HG03342 (cell line): ENCODE results near the gene OR2H2.
A peak's percentile ranks its signal among the peaks of the same experiment; 100 is the strongest.

ENCODE experiments used
- ATAC-seq: cut with Tn5 transposase; IDR thresholded peaks from one replicate; pipeline ENCODE4 v1.9.1; 2021; ENCODE audit warnings: mild to moderate bottlenecking, moderate library complexity; ENCODE audit not compliant: unreplicated experiment

Gene OR2H2

DNA sequence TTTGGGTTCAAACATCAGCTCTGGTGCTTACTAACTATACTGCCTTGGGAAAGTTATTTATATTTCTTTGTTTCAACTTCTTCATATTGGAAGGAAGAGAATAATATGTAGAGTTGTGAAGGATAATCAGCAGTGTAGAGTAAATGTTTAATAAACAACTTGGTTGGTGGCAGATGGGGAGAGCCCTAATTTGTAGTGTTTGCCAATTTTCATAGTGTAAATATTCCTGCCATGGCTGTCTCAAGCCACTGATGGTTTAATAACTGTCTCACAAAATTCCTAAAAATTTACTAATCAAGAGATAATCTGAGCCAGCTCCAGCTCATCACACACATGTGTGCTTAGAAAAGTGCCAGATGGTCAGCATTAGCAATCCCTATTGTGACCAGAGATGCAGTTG is at the start of gene OR2H2:
Gene OR2H2, plus strand, starts transcription at position 301 of the 400 bp plus-strand sequence. CDS start 2,824 bp downstream, outside the sequence.
- ATAC-seq, result no peak

DNA sequence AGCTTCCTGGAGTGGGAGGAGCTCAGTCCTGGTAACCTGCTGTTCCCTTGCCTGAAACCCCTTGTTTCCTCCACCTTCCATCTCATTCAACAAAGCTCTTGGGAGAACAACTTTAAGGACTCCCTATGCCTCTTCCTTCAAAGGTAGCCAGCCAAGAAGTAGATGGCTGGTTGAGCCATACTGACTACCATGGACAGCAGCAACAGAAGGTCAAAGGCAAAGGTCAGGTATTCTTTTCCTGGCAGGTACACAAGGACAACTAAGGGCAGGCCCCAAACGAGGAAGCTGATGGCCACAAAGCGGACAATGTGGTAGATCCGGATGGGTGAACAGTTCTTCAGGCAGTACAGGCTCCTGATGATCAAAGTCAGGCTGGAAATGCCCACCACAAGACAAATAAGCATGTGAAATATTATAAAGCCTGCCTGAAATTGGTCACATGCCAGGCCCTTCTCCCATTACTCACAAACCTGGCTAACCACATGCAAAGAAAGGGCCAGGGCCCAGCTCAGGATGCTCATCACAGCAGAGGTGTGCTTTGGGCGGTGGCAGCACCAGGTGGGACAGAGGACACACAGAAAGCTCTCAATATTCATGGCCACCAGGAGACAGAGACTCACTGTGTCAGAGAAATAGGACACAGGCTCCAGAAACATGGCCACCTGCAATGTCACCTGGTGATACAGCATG is 47.1 kb upstream of the OR2H2 start:
- no peak for ATAC-seq

DNA sequence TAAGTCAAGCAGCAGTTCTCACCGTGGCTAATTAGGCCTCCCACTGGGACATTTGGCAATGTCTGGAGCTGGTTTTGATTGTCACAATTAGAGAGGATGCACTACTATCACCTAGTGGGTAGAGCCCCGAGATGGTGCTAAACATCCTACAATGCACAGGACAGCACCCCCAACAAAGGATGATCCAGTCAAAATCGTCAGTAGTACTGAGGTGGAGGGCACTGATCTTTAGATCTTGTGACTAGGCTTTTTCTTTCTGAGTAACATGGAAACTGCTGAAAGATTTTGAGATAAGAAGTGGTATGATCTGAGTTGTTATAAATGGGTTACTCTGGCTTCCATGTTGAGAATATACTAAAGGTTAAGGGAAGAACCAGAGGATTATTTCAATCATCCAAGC is 37.3 kb upstream of the OR2H2 start:
- no peak for ATAC-seq

DNA sequence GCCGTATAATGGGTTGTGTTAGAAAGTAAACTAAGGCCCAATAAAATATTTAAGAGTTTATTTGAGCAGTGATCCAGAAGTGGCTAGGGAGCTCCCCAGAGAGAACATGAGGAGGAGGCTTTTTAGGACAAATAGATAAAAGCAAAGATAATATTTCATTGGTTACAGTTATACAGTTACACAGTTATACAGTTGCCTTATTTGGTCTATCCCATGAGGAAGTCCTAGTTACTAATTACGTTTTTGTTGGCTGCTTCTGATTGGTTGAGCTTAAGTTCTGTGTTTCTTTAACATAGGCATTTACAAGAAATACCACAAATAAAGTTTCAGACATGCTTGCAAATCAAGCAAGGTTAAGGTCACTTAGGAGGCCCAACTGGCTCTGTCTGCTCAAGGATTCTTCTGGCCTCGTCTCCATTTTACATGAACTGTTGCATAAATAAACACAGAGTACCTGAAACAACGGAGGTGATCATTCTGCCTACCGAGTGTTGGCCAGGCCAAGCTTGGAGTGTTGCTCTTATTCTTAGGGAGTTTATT is 32.3 kb upstream of the OR2H2 start:
- ATAC-seq, result peak; percentile 86

DNA sequence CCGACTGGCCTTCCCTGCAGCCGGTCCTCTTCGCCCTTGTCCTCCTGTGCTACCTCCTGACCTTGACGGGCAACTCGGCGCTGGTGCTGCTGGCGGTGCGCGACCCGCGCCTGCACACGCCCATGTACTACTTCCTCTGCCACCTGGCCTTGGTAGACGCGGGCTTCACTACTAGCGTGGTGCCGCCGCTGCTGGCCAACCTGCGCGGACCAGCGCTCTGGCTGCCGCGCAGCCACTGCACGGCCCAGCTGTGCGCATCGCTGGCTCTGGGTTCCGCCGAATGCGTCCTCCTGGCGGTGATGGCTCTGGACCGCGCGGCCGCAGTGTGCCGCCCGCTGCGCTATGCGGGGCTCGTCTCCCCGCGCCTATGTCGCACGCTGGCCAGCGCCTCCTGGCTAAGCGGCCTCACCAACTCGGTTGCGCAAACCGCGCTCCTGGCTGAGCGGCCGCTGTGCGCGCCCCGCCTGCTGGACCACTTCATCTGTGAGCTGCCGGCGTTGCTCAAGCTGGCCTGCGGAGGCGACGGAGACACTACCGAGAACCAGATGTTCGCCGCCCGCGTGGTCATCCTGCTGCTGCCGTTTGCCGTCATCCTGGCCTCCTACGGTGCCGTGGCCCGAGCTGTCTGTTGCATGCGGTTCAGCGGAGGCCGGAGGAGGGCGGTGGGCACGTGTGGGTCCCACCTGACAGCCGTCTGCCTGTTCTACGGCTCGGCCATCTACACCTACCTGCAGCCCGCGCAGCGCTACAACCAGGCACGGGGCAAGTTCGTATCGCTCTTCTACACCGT is 31.5 kb upstream of the OR2H2 start:
- ATAC-seq, result no peak

DNA sequence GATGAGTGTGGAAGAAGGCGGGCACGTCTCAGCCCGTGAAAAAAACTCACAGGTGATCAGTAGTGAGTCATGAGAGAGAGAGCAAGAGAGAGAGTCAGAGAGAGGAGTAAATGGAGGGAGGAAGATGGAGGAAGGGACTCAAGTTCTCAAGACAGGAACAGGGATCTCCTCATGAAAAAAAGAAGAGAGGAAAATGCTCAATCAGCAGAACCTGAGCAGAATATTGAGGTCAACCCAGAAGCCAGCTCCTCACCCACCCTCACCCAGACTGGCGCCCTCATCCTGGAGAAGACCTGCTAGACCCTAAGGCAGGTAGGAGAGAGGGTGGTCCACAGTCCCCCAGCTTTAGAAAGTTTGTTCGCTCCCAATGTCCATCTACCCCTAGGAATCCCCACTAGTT is 30.2 kb upstream of the OR2H2 start:
- no peak for ATAC-seq

DNA sequence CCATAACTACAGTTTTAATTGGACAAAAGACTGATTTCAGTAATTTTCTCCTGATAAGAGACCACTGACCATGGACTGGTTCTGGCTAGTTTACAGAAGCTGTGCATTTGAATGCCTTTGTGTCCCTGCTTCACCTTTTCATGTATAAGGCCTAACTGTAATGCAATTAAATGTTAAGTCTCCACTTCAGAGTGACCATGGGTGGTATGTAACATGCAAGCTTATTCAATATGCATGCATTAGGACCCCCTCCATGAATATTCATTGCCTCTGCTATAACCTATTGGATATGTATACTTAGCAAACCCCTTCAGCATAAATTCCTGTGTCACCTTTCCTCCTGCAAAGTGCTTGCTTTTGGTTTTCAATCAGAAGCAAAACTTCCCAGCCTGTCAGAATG is 27.6 kb upstream of the OR2H2 start:
- ATAC-seq, result no peak

DNA sequence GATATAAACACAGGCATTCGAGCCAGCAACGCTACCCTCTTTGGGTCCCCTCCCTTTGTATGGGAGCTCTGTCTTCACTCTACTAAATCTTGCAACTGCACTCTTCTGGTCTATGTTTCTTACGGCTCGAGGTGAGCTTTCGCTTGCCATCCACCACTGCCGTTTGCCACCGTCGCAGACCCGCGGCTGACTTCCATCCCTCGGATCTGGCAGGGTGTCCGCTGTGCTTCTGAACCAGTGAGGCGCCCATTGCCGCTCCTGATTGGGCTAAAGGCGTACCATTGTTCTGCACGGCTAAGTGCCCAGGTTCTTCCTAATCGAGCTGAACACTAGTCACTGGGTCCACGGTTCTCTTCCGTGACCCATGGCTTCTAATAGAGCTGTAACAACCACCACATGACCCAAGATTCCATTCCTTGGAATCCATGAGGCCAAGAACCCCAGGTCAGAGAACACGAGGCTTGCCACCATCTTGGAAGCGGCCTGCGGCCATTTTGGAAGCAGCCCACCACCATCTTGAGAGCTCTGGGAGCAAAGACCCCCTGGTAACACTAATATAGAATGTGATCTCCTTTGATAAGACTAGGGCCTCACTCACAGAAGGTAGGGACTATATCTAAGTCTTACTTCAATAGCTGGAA is 26.4 kb upstream of the OR2H2 start:
- no peak for ATAC-seq

DNA sequence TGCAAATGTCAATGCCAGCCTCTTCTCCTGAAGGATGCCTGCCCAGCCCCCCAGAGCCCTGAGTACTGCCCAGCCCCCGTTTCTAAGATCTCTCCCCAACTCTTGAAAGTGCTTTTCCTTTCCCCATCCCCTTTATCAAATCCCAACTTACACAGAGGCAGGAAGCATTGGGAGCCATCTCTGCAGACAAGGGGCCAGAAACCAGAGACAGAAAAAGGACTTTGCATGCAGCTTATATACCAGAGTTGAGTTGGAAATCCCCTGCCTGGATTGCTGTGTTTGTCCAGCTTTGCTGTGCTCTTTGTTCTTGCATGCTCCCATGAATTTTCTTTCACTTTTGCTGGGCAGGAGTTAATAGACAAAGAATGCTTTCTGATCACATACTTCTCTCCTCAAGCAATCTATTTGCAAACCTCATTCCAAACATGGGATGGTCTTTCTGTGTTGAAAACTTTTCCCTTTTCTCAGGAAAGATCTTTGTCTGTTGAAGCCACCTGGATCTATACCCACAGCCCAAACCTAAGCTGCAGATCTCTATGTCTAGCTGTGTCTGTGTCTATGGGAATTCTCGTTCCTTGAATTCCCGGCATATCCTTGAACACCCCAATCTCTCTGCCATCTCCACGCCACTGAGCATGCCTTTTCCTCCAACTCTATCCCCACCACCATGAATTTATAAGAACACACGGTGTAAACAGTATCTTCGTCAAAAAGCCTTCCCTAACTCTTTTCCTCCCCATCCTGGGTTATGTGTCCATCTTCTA is 25.2 kb upstream of the OR2H2 start, which contains the start of gene UBD:
Gene UBD, minus strand, starts transcription at position 209 of the 764 bp plus-strand sequence. Its CDS starts 31 bp downstream, at position 178.
- no peak for ATAC-seq

DNA sequence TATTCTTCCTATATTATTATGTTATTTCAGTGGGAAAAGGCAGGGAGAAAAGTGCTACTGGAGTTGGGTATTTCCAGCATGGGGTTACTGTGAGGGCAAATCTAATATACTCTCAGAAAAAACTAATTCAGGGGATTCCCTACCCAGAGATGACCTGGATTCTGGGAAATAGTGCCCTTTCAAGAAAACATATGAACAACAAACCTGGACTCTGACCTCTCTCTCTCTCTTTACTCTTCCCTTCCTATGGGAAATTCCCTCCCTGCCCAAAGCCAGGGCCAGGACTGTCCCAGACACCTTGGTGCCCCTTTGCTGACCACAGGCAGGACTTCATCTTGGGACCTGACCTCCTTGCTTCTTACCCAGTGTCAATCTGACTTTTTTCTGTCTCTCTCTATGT is 23.8 kb upstream of the OR2H2 start:
- ATAC-seq, result no peak

DNA sequence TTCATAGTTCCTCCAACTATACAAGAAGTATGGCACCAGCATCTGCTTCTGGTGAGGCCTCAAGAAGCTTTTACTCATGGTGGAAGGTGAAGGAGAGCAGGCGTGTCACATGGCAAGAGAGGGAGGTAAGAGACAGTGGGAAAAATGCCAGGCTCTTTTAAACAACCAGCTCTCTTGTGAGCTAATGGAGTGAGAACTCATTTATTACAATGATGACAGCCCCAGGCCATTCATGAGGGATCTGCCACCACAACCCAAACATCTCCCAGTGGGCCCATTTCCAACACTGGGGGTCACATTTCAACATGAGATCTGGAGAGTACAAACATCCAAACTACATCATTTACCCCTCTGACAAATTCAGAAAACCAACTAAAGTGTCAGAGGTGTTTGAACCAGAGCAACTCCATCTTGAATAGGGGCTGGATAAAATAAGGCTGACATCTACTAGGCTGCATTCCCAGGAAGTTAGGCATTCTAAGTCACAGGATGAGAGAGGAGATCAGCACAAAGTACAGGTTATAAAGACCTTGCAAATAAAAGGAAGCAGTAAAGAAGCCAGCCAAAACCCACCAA is 23.2 kb upstream of the OR2H2 start:
- ATAC-seq, result no peak

DNA sequence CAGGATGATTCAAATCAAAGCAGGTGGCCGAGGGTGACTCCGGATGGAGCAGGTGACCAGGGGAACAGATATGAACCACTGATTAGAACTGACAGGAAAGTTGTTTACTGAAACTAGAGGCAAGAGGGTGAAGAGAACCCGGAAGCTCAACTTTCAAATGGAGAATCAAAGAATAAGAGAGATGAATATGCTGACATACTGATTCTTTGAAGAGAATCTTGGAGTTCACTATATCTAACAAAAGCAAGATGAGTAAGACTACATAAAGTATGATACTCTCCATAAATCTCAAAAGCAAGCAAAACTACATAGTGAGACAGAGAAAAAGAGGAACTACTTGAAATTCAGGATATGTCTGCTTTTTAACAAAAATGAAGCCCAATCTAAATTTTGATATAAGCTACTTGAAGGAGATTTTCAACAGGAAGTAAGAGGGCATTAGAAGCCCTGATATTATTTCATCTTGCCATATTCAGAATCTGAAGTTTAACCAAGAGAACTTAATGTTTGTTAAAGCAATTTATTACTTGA is 21.4 kb upstream of the OR2H2 start:
- ATAC-seq, result no peak

DNA sequence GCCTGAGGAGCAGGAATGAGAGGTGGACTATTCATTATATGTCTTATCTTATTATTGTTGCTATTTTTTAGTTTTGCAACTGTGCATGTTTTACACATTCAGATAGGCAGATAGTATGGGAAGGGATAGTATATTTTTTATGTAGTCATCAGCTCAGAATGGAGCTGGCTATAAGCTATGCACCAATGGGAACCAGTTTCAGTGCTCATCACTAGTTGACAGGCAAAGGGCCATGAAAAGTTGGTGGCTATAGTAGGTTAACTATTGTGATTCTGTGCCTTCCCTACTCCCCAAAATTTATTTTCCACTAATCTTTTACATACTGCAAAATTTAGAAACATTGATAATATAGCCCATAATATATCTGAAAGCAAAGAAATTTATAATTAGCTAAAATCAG is 20.0 kb upstream of the OR2H2 start:
- no peak for ATAC-seq

DNA sequence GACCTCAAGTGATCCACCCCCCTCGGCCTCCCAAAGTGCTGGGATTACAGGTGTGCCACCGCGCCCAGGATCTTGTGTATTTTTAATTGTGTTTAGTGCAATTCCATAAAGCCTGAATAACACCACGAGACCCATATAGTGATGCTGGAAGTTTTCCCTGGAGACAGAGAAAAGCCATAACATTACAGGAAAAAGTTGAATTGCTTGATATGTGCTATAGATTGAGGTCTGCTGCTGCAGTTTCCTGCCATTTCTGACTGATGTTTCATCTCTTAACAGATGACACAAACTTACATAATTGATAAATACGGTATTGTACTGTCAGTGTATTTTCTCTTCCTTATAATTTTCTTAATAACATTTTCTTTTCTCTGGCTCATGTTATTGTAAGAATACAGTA is 18.1 kb upstream of the OR2H2 start:
- ATAC-seq, result no peak

DNA sequence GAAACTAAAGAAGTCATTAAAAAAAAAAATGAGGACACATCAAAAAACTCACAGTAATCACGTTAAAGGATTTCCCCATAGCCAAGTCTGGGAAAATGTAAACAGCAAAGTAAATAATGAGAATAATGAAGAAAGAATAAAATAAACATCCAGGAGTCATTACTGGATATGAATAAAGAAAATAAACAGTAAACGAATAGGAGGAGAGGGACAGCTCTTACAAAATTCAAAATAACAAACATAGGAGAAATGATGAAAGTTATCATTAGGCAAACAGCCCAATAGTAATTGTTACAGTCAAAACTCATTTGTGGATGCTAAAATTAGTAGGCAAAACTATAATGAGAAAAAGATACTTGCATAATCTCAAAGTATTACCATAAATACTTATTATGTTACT is 17.4 kb upstream of the OR2H2 start:
- ATAC-seq, result no peak

DNA sequence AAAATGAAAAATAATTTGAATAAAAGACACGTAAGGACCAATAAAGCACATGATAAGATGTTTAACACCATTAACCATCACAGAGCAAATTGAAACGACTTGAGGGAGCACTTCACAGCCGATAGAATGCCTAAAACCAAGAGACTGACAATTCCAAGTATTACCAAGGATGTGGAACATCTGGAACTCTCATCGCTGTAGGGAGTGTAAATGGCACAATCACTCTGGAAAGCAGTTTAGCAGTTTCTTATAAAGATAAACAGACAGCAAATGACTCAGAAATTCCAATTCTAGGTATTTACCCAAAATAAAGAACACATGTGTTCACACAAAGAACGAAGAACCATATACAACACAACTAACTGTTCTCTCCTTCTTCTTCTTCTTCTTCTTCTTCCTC is 16.9 kb upstream of the OR2H2 start:
- ATAC-seq, result no peak

DNA sequence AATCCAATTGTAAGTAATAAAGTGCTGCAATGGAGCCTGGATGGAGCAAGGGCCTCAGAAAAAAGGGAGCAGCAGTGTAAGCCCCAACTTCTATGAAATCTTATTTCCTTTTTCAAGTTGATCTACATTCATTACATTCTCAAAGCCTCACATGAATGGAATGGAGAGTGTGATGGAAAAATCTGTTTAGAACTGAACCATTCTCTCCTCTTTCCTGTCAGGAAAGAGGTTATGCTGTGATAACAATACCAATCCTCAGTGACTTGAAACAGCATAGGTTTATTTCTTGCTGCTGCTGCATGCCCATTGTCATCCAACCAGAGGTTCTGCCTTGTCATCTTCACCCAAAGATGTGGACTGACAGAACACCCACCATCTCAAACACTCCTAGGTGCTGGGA is 8.9 kb upstream of the OR2H2 start:
- ATAC-seq, result no peak

DNA sequence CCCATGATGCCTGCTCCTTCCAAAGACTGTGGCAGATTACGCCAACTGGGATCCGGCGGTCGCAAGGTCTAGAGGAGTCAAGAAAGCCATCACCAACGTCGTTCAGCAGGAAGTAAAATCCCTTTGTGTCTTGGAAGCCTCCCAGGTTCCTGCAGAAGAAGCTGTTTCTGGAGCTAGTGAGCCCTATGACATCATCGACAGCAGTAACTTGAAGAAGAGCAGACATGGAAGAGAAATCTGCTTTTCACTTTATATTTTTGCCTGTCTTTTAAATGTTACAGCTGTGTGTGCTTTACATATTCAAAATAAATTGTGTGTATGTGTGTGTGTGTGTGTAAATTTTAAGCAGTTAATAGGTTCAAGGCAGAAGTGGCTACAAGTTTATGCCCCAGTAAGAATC is 7.4 kb upstream of the OR2H2 start:
- no peak for ATAC-seq

DNA sequence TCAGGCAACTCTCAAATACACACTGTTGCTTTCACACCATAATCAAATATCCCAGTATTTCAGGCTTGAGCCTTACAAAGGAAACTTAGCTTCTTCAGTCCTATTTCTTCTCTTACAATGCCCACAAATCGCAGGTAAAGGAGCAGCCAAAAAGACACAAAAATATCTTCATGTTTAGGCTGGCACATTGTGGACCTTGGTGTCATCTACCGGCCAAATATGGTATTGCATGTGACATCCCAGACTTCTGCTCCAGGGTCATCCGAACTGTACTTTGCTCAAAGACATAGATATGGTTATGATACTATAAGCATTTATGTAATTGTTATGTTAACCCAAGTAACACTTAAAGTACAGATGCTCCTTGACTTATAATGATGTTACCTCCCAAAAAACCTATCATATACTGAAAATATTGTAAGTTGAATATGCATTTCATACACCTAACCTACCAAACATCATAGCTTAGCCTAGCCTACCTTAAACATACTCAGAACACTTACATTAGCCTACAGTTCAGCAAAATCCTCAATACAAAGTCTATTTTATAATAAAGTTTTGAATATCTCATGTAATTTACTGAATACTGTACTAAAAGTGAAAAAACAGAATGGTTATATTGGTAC is 4.6 kb downstream of the OR2H2 start:
- ATAC-seq, result no peak
